ENCODE measurements around the gene TMEM132E.
"Not testable (repeated sequence)": the region's sequence is repeated elsewhere in the genome, so short reads cannot be mapped to it uniquely, and the experiment has no call there.

The TMEM132E gene, protein sequence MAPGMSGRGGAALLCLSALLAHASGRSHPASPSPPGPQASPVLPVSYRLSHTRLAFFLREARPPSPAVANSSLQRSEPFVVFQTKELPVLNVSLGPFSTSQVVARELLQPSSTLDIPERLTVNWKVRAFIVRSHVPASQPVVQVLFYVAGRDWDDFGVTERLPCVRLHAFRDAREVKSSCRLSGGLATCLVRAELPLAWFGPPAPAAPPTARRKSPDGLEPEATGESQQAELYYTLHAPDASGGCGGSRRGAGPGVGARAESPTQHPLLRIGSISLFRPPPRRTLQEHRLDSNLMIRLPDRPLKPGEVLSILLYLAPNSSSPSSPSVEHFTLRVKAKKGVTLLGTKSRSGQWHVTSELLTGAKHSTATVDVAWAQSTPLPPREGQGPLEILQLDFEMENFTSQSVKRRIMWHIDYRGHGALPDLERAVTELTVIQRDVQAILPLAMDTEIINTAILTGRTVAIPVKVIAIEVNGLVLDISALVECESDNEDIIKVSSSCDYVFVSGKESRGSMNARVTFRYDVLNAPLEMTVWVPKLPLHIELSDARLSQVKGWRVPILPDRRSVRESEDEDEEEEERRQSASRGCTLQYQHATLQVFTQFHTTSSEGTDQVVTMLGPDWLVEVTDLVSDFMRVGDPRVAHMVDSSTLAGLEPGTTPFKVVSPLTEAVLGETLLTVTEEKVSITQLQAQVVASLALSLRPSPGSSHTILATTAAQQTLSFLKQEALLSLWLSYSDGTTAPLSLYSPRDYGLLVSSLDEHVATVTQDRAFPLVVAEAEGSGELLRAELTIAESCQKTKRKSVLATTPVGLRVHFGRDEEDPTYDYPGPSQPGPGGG (N-terminal part only)

DNA sequence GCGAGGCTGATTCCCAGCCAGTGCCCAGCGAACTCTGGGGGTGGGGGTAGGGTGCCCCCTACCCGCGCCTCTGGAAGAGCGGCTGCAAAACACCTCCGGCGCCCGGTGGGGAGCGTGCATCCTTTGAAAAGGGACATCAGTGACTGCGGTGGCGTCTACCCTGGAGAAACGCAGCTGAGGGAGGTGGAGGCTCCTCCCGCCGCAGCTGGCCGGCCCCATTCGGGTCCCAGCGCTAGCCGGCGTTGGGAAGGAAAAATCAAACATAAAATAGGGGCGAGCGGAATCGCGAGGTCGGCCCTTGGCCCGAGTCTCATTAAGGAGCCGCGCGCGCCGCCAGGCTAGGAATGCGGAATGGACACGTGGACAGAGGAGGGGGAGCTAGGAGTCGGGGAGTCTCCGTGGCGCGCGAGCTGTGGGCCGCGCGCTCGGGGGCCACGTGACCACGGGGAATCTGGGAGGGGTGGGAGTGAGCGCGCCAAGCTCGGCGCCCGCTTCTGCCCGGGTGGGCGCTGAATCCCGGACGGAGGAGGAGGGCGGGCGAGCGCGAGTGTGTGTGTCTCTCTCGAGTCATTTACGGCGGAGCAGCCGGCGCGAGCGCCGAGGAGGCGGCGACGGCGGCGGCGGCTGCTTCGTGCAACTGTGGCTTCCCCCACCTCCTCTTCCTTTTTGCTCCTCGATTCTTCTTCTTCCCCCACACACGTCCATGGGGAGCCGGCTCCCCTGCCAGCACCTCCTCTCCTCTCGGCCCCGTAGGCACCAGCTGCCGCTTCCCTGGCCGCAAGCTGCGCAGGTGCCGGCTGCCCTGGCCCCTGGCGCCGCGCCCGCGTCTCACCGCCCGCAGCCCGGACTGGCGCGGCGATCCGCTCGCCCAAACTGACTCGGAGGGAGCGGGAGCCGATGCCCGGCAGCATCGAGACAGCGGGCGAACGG lies at the start of gene TMEM132E:
TMEM132E (plus strand) TSS at position 566 of the 930 bp plus-strand sequence. CDS start 1,495 bp downstream, outside the sequence.
- H3K4me3 ChIP-seq (ENCODE audit: low read depth, low read length): peak within 1 kb of the TSS; percentile 38; the same call in 1 of the 2 replicates
- no peak for TF ChIP-seq CTCF (IDR thresholded peaks at IDR 0.05; ENCODE audit: low read depth, low read length)

DNA sequence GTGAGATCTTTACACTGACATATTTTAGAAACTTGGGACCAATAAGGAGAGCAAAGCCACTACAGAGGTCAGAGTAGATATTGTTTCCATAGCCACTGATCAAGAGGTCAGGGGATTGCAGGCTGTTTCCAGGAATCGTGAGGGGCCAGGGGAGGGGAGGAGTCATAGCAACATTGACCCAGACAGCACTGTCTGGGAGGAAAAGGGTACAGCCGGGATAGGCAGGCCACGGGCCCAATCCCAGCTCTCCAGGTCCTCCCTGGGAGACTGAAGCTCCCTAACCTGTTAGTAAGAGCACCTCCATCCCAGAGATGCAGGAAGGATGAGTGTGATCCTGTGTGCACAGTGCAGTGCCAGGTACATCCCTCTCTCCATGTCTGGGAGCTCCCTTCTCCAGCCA lies 48.5 kb upstream of the TMEM132E start:
- no peak for TF ChIP-seq CTCF (IDR thresholded peaks at IDR 0.05; ENCODE audit: low read depth, low read length)
- H3K4me3 ChIP-seq (ENCODE audit: low read depth, low read length): no peak overlapping the region

- no peak overlapping the region for H3K4me3 ChIP-seq (ENCODE audit: low read depth, low read length)
- no peak for TF ChIP-seq CTCF (IDR thresholded peaks at IDR 0.05; ENCODE audit: low read depth, low read length)
Measured at GRCh38 chr17:34532281-34533065, 46.9 kb upstream of the TMEM132E start.

DNA sequence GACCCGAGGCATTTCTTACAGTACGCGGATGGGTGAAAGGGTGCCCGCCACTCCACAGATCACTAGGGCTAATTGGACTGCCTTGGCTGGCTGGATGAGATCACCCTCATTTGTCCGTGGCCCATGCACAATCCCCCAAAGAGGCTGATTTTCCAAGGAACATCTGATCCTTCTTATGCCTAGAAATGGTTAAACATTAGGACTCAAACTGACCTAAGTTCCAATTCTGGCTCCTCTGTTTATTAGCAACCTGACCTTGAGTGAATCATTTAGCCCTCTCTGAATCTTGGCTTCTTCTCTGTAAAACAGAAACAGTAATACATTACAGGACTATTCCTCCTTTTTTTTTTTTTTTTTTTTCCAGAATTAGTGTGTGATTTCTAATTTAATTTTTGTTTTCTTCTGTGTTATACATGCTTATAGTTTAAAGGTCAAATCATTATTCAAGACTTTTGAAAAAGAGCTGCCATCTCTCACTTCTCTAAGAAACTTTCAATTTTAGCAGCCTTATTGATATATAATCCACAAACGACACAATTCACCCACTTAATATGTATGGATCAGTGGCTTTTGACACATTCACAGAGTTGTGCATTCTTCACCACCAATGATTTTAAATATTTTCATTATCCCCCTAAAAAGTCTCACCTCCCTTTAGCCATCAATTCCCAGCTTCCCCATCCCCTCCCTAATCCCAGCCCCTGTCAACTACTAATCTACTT lies 45.4 kb upstream of the TMEM132E start:
- TF ChIP-seq CTCF (IDR thresholded peaks at IDR 0.05; ENCODE audit: low read depth, low read length): no peak
- H3K4me3 ChIP-seq (ENCODE audit: low read depth, low read length): no peak overlapping the region

GRCh38 chr17:34537445-34537844 lies 41.9 kb upstream of the TMEM132E start:
- no peak overlapping the region for H3K4me3 ChIP-seq (ENCODE audit: low read depth, low read length)
- TF ChIP-seq CTCF (IDR thresholded peaks at IDR 0.05; ENCODE audit: low read depth, low read length): no peak

DNA sequence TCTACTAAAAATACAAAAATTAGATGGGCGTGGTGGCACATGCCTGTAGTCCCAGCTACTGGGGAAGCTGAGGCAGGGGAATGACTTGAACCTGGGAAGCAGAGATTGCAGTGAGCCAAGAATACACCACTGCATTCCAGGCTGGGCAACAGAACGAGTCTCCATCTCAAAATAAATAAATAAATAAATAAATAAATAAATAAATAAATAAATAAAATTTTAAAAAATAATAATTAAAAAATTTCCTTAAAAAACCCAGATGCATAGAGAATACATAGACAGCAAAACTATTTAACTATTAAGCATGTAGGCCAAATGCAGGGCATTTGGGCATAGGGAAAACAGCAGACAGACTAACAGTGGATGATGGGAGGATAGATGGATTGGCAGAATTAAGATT lies 40.8 kb upstream of the TMEM132E start:
- not testable (repeated sequence) for H3K4me3 ChIP-seq (ENCODE audit: low read depth, low read length)

Measured in WI38 (cell line).